Measurements from ENCODE around the gene FAM72C.
"Not testable (repeated sequence)": the region's sequence is repeated elsewhere in the genome, so short reads cannot be mapped to it uniquely, and the experiment has no call there.

FAM72C gene

DNA sequence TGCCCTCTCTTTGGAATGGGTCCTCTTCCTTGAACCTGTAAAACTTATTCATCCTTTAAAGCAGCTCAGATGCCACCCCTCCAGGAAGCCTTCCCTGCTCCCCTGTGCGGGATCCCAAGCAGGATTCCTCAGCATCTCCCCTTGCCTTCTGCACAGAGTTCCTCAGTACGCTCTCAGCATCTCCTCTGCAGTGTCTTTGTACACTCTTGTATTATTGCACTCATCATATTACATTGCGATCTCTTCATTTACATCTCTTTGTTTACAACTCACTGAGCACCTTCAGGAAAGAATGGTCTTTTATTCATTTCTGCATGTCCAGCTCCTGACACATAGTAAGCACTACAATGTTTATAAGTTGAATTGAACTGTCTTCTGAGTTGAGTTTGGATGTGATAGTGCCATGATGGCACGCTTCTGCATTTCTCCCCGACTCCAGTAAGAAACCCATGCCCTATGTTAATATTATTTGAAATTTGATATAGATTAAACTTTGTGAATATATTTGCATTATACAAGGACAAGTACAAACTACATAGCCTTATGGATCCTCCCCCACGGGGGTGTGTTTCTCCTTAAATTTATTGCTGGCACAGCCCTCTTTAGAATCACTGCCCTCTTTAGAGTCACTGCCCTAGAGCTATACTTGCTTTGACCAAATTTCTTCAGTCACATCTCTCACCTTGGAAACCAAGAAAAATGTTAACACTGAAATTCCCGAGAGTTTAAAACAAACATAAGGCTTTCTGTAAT lies 13.1 kb upstream of the FAM72C start:
- DNase-seq: not testable (repeated sequence)

DNA sequence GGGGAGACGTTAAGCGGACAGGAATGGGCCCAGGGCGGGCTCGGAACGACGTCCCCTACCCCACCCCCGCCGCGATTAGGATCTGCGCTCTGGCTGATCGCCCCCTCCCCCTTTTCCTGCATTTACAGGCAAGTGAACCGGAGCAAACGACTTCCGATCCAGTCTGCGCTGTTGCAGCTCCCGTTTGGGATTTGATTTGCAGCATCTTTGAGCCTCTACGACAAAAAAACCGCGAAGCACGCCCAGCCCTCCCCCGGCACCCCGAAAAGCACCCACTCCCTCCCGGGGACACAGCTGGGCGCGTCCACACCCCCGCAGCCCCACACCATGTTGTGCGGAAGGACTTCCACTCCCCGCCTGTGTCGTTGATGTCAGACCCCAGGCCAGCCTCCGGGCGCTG lies 2.6 kb upstream of the FAM72C start:
- DNase-seq: not testable (repeated sequence)

DNA sequence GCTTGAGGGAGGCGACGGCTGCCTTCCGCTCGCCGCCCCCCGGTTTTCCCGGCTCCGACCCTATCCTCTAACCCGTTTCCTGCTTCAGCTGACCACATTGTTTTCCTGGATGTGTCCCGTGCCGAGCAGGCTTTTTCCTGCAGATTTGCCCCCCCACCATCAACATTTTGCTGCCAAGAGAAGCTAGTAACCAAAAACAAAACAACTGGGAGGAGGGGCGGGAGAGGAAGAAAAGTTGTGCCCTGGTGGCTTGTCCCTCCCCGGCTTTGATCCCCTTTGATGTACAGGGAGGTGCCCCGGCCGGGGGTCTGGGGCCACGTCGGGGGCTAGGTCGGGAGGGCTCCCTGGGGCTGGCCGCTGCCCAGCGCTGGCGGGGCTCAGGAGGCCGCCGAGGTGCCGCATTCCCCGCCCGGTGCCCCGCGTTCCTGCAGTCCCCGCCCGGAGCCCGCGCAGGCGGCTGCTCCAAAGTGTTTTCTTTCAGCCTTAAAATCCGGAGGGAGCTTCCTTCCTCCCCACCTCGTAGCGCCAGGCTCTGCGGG lies 2.2 kb upstream of the FAM72C start:
- not testable (repeated sequence) for DNase-seq

DNA sequence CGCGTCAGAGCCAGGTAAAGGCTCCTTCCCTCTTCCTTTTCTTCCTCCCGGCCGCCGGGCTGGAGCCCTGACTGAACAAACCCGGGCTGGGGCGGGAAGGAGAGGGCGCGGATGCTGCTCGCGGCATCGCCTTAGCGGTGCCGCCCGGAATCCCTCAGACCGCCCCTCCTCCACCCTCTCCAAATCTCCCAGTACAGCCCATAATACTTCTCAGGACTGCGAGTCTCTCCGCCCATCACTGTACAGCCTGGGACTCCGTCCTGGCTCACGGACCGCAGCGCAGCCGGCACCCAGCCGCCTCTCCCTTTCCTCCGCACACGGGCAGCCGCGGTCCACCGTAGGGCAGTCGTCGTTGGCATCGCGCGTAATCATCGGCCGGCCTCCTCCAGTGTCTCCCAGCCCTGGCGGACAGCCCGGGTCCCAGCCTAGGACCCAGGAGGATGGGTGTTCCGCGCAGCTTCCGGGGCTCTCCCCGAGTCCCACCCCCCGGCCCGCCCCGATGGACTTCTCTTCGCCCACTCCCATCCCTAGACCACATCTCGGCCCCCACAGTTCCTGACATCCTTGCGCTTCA lies 1.1 kb upstream of the FAM72C start:
- not testable (repeated sequence) for DNase-seq

DNA sequence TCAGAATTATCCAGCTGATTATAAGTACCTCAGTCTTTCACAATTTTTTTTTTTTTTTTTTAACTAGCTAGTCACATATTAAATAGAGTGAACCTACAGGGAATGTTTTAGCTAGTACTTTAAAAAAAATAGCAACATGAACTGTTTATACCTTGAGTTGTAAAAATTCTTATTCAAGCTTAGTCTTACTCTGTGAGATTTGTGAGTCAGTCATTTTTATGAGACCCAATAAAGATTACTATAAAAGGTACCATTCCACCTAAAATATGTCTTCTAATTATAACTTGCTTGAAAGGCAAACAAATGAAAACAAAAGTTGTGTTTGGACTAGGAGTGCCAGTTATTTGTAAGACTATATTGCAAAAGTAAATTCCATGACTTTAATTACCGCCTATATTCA lies 5.9 kb downstream of the FAM72C start:
- DNase-seq: not testable (repeated sequence)

DNA sequence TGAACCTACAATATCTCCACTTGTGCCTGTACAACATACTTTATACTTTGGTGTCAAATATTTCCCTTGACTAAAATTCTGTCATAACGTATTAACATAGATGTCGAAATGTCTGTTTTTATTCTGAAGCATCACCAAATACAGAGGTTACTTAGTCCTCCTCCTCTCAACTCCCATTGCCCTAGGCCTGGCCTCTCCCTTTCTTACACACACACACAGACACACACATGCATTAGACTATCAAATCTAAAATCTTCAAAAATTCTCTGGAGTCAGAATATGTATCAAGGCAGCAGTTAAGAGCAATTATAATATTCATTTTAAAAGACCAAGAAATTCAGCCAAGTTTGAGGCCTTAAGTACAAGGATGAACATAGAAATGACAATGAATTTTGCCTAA lies 7.5 kb downstream of the FAM72C start:
- not testable (repeated sequence) for DNase-seq

DNA sequence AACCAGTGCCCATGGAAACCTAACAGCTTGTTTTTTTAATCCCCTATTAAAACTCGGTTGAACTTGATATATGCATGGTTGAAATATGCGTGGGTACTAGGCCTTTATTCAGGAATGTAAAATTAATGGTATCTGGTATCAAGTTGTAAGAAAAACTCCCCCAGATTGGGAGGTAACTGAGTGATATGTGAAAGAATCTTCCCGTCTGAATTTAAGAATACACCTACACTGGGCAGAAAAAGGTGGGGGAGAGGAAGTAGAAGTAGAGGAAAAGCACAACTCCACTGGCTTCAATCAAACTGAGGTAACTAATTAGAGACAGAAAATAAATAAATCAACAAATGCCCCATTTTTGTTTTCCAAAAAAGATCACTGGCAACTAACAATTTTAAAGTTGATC lies 15.9 kb downstream of the FAM72C start:
- DNase-seq: not testable (repeated sequence)

DNA sequence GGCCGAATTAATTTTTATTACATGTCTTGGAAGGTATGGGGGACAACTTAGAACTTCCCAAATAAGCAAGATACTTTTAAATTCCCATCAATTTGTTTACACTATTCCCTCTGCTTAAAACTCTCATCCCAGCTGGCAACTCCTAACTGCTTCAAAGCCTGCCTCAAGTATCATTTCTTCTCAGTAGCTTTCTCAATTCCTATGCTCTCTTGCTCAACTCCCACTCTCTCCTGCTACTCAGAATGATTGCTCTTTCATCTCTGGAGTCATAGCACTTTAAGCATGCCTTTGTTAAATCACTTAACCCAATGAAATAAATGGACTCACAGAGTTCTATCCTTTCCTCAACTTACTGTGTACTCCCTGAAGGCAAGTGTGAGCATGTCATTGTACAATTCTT lies 18.9 kb downstream of the FAM72C start:
- not testable (repeated sequence) for DNase-seq

DNA sequence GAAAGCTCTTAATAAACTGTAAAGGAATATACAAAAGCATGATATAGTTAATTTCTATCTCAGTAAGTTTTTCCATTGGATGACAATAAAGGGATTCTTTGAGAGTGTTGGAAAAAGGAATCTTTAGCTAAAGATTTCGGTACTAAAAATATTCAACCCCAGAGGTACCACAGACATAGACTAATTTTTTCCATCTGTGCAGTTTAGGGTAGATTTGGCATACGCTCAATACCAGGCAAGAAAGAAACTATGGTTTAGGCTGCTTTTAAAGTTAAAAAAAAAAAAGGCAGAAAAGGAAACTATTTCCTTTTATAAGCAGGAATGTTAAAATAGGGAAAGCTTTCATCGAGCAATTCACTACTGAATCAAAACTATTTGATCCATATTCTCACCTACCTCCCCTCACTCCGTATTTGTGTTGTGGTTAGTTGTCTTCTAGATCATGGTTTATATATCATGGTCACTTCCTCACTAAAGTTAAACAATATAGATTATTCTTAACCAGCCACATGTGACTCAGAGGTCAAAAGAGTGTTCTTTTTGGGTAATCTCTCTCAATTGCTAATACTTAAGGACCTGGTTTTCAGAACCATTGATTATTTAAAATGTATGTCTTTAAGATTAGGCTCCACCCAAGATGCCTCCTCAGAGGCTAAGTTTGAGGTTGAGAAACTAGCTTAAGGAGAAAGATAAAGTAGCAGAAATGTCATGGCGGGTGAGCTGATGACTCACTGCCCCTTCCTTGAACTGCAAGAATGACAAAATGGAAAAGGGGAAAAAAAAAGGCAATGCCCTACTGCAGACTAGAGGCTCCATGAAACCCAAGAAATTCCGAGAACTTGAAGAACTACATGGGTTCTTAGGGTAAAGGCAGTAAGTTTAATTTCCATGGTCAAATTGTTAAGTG lies 20.0 kb downstream of the FAM72C start:
- not testable (repeated sequence) for DNase-seq

DNA sequence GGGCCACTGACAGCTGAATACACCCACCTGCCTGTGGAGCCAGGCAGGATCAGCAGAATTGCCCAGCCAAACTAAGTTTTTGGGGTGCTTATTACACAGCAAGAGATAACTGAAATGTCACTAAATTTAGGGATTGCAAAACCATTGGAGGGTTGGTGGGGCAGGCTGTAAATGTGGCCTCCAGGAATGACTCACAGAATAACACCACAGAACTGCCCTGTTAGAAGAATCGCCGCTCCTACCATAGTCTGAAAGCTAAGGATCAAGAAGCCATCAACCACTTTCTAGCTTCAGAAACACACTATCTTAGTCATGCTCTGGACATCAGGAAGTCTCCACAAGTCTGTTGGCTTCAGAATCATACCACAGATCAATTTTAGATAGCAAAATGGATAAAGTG lies 24.0 kb downstream of the FAM72C start:
- not testable (repeated sequence) for DNase-seq

DNA sequence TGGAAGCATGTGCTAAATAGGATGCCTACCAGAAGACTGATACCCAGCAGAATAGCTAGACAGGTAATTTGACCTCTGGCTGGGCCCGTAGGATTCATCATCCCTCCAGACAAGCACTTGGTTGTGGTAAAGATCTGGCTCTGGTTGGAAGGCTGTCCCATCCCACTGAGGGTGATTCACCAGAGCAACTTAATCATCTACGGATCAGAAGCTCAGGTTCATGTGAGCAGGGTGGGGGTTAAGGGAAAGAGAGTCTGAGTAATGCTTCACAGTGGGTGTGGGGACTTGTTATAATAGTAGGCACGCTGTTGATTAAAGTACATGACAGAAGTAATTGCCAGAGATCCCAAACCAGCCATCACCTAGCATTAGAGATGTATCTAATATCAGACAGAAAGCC lies 26.5 kb downstream of the FAM72C start:
- DNase-seq: not testable (repeated sequence)

DNA sequence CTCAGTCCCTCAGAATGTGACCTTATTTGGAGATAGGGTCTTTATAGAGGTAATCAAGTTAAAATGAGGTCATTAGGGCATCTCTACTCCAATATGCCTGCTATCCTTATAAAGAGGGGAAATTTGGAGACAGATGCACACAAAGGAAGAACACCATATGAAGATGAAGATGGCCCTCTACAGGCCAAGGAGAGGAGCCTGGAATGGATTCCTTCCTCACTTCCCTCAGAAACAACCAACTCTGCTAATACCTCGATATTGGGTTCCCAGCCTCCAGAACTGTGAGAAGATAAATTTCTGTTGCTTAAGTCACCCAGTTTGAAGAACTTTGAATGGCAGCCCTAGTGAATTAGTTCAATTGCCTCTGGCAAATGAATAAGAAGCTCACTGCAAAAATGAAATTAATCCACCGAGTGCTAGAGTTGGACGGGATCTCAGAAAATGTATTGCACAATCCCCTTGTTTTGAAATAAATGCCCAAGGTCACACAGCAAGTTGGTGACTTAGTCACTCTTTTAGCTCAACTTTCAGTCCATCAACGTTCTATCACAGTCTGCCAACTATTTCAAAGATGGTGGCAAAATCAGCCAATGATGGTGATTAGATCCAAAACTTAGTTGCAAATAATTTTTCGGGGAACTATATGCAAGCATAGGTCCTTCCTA lies 27.1 kb downstream of the FAM72C start:
- DNase-seq: not testable (repeated sequence)

DNA sequence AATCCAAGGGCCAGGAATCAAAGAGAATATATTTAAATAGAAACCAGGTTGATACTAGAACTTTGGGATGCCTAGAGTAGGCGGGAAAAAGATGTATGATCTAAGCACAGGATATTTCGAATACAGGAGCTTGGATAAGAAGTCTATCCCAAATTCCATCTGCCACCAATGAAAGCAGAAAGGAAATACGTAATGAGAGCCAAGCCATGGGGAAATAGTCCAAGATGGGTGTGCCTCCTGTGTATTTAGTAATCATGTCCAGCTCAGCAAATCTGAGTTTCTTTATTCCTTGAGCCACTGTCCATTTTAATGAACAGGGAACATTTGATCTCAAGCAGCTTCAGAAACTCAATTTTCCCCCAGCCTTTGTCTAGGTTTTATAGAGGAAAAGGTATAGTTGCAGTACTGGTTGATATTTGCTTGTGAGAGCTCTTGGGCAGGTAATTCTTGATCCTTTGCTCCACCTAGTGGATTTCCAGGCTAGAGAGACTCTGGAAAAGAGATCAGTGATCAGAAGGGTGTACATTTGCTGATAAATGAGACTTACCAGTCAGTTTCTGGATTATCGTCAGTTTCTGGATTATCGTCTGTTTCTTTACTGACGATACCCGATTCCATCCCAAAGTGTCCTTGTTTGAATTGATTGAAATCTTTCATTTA lies 28.3 kb downstream of the FAM72C start:
- not testable (repeated sequence) for DNase-seq

DNA sequence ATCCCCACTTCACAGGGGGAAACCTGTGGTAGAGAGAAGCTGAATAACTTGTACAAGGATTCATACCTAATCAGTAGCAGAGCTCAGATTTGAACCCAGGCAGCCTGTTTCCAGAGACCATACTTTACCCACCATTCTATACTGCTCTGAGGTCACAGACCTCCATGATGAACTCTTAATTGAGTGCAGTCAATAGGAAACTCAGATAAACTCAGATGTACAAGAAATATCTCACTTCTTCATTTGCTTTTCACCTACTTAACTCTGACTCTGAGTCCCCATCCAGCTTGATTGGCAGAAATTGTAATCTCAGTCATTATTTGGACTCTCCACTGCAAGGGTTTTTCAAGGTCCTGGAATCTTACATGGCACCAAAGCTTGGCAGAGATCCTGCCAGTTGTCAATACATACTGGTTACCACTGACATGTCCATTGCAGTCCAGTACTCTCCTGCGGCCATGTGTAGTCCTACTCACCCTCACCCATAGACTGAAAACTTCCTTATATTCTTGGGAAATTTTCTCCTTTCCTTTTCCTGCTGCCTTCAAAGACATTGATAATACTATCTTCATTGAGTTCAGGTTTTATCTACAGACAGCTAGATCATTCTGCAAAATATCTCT lies 29.4 kb downstream of the FAM72C start:
- not testable (repeated sequence) for DNase-seq

DNA sequence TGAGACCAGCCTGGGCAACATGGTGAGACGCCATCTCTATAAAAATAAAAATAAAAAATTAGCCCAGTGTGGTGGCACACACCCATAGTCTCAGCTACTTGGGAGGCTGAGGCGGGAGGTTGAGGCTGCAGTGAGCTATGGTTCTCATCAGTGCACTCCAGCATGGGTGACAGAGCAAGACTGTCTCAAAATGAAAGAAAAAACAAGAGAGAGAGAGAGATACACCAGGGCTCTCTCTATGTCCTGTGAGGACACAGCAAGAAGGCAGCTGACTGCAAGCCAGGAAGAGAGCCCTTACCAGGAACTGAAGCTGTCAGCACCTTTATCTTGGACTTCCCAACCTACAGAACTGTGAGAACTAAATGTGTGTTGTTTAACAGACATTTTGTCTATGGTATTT lies 32.1 kb downstream of the FAM72C start:
- DNase-seq: not testable (repeated sequence)

DNA sequence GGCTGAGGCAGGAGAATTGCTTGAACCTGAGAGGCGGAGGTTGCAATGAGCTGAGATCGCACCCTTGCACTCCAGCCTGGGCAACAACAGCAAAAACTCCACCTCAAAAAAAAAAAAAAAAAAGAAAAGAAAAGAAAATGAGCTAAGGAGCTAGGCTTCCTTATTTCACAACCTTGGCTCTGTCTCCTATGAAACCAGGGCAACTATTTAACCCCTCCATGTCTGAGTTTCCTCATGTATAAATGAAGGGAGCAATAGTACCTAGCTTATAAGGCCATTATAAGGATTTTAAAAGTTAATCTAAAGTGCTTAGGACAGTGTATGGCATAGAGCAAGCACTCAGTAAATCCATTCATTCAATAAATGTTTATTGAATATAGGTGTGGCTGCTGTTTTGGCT lies 32.9 kb downstream of the FAM72C start:
- not testable (repeated sequence) for DNase-seq

DNA sequence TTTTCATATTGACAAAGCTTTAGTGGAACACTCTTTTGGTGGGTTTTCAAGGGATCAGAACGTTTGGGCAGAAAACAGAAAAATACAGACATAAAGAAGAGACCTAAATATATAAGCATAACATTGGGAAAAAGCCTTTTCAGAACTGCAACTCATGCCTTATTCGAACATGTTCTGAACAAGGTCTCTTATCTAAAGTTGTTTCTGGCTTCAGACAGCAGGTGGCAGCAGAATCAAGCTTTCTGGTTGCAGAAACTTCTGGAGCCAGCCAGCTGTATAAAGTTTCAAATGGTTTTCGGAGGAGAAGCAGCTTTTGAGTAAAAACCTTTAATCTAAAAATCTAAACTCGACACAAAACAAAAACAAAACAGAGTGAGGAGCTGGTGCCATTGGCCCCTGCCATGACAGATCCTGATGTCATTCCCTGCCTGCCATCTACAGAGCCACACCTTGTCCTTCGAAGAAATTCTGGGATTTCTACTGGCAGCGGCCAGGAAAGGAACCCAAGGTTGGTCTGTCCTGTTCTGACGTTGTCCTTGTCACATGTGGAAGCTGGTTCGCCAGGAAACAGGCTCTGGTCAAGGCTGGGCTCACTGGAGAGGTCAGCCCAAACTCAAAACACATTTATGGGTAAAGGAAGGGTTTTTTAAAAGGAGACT lies 35.2 kb downstream of the FAM72C start:
- not testable (repeated sequence) for DNase-seq

DNA sequence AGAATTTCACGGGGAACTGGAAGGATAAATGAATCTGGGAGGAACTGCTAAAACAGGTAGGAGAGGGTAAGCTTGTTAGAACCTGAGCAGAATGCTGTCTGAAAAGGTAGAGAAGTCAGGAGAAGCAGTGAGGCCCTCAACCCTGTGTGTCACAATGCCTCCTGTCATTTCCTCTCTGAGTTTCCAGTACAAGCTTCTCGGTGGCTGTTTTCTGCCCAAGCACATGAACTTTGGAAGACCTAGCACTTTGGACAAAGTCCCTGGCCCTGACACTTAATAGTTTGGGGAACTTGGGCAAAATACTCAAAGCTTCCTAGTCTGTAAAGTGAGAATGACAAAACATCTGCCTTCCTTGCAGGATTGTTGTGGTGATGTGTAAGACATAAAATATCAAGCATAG lies 52.7 kb downstream of the FAM72C start:
- not testable (repeated sequence) for DNase-seq

DNA sequence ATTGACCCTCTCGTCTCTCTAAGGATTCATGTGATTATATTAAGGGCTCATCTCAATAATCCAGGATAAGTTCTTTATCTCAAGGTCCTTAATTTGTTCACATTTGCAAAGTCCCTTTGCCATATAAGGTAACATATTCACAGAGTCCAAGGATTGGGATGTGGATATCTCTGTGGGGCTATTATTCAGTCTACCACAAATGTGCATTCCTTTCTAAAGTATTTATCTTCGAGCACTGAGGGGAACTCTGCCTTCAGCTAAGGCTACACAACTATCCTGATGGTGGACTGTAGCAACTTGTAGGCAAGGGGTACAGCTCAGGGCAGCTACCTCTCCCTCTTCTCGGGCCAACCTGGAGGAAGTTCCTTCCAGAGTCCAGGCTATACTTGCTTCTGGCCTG lies 53.2 kb downstream of the FAM72C start:
- DNase-seq: not testable (repeated sequence)

DNA sequence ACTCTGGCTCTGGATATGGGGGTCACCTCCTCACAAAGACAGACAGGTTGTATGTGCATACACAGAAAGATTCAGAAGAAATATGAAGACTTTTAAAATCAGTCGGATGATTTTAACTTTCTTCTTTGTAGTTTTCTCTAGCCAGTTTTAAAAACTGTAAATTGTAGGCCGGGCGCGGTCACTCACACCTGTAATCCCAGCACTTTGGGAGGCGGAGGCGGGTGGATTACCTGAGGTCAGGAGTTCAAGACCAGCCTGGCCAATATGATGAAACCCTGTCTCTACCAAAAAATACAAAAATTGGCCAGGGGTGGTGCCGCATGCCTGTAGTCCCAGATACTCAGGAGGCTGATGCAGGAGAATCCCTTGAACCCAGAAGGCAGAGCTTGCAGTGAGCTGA lies 58.1 kb downstream of the FAM72C start:
- DNase-seq: not testable (repeated sequence)
